ENCODE results near the gene SMLR1.

SMLR1 gene

GRCh38 chr6:130825772-130826441 lies 1.3 kb upstream of the SMLR1 start:
- no peak for DNase-seq

- DNase-seq: no peak
These were observed 562 bp upstream of the SMLR1 start for GRCh38 chr6:130826442-130827246.

GRCh38 chr6:130829333-130829910 lies 2.2 kb downstream of the SMLR1 start:
- no peak for DNase-seq

- DNase-seq: no peak
These were observed 4.4 kb downstream of the SMLR1 start for GRCh38 chr6:130831607-130832006.

- DNase-seq: no peak
These were observed 6.4 kb downstream of the SMLR1 start for GRCh38 chr6:130833569-130833968.

GRCh38 chr6:130834482-130835251 lies 7.5 kb downstream of the SMLR1 start:
- DNase-seq: no peak

- no peak for DNase-seq
These were observed 8.9 kb downstream of the SMLR1 start for GRCh38 chr6:130836055-130836640.

GRCh38 chr6:130837067-130837466 lies 9.9 kb downstream of the SMLR1 start:
- no peak for DNase-seq

- DNase-seq: no peak
These were observed 11.1 kb downstream of the SMLR1 start for GRCh38 chr6:130838250-130838860.

- no peak for DNase-seq
These were observed 11.7 kb downstream of the SMLR1 start for GRCh38 chr6:130838951-130839350.

GRCh38 chr6:130839379-130839778 lies 12.2 kb downstream of the SMLR1 start:
- no peak for DNase-seq

GRCh38 chr6:130840050-130840449 lies 12.8 kb downstream of the SMLR1 start:
- DNase-seq: no peak

GRCh38 chr6:130841128-130841728 lies 14.0 kb downstream of the SMLR1 start:
- no peak for DNase-seq

- peak; percentile 2 for DNase-seq
These were observed 16.5 kb downstream of the SMLR1 start for GRCh38 chr6:130843575-130844320.

- DNase-seq: no peak
These were observed 19.3 kb downstream of the SMLR1 start for GRCh38 chr6:130846501-130846900.

GRCh38 chr6:130847001-130847910 lies 20.1 kb downstream of the SMLR1 start:
- DNase-seq: no peak

- DNase-seq: no peak
These were observed 21.7 kb downstream of the SMLR1 start for GRCh38 chr6:130848945-130849344.

- no peak for DNase-seq
These were observed 22.4 kb downstream of the SMLR1 start for GRCh38 chr6:130849594-130849993.

GRCh38 chr6:130851026-130851425 lies 23.8 kb downstream of the SMLR1 start:
- no peak for DNase-seq

Measured in CD4-positive, alpha-beta T cell treated with Interleukin-6 for 4 hours (primary cell).